HepG2 (cell line): ENCODE measurements around the gene JMJD6. TPM values are rescaled to one million over a fixed set of nuclear protein-coding genes. Genes with fewer than 3 reads are reported as not detected.

ENCODE experiments used
- AHR ChIP-seq: IDR thresholded peaks from 2 replicates; pipeline ENCODE4 v1.6.1; 2018; ENCODE audit warnings: missing genetic modification reagents, missing compliant biosample characterization
- DBP ChIP-seq: sonication (generic); formaldehyde crosslinking; IDR thresholded peaks from 2 replicates; pipeline ENCODE4 v1.4.0; 2020; ENCODE audit warnings: missing genetic modification reagents; ENCODE audit errors: not compliant biosample characterization
- HMG20B ChIP-seq: conservative IDR thresholded peaks from 2 replicates; pipeline ENCODE4 v1.6.1; 2016; ENCODE audit warnings: missing genetic modification reagents, missing compliant biosample characterization
- HOXA7 ChIP-seq: sonication (generic); formaldehyde crosslinking; IDR thresholded peaks from 2 replicates; pipeline ENCODE4 v1.8.1; 2022; ENCODE audit warnings: mild to moderate bottlenecking, missing genetic modification reagents, moderate library complexity
- JUN ChIP-seq: sonication (generic); formaldehyde crosslinking; IDR thresholded peaks from 2 replicates; pipeline ENCODE4 v1.4.0; 2020; ENCODE audit warnings: mild to moderate bottlenecking, missing genetic modification reagents
- MIER3 ChIP-seq: IDR thresholded peaks from 2 replicates; pipeline ENCODE4 v1.6.1; 2016; ENCODE audit warnings: missing compliant biosample characterization, borderline replicate concordance
- NFE2 ChIP-seq: sonication (generic); formaldehyde crosslinking; IDR thresholded peaks from 2 replicates; pipeline ENCODE4 v1.4.0; 2020; ENCODE audit warnings: missing genetic modification reagents
- NFIB ChIP-seq: sonication (generic); formaldehyde crosslinking; IDR thresholded peaks from 2 replicates; pipeline ENCODE4 v1.9.0; 2021; ENCODE audit warnings: missing genetic modification reagents, mild to moderate bottlenecking, borderline replicate concordance
- RORA ChIP-seq: sonication (generic); formaldehyde crosslinking; IDR thresholded peaks from 2 replicates; pipeline ENCODE4 v1.5.0; 2020; ENCODE audit warnings: mild to moderate bottlenecking, missing genetic modification reagents, moderate library complexity
- SP140L ChIP-seq: sonication (generic); formaldehyde crosslinking; IDR thresholded peaks from 2 replicates; pipeline ENCODE4 v1.4.0; 2020; ENCODE audit warnings: missing genetic modification reagents, borderline replicate concordance
- THYN1 ChIP-seq: sonication (generic); formaldehyde crosslinking; IDR thresholded peaks from 2 replicates; pipeline ENCODE4 v1.8.1; 2023; ENCODE audit warnings: low read depth, mild to moderate bottlenecking, moderate library complexity, missing genetic modification reagents, borderline replicate concordance
- ZFAT ChIP-seq: sonication (generic); formaldehyde crosslinking; conservative IDR thresholded peaks from 2 replicates; pipeline ENCODE4 v1.8.1; 2023; ENCODE audit warnings: missing genetic modification reagents, inconsistent platforms
- ZFP37 ChIP-seq: sonication (generic); formaldehyde crosslinking; IDR thresholded peaks from 2 replicates; pipeline ENCODE4 v1.4.0; 2020; ENCODE audit warnings: missing genetic modification reagents, borderline replicate concordance
- ZFYVE20 ChIP-seq: sonication (generic); formaldehyde crosslinking; IDR thresholded peaks from 2 replicates; pipeline ENCODE4 v1.8.0; 2023; ENCODE audit warnings: low read depth, mild to moderate bottlenecking, moderate library complexity, missing genetic modification reagents, borderline replicate concordance
- ZHX2 ChIP-seq, 2 experiments: sonication (generic) in 1 of 2; formaldehyde crosslinking in 1 of 2; IDR thresholded peaks; 2 replicates each; pipeline versions ENCODE4 v1.6.1 to v1.9.0; 2014 to 2022; ENCODE audit warnings: antibody characterized with exemption in 1 of 2, borderline replicate concordance in 1 of 2, inconsistent platforms in 1 of 2, low read depth in 1 of 2, missing genetic modification reagents in 1 of 2
- ZNF12 ChIP-seq: sonication (generic); formaldehyde crosslinking; IDR thresholded peaks from 2 replicates; pipeline ENCODE4 v1.5.0; 2020; ENCODE audit warnings: missing genetic modification reagents
- ZNF205 ChIP-seq: IDR thresholded peaks from 2 replicates; pipeline ENCODE4 v1.6.1; 2018; ENCODE audit warnings: missing biosample characterization, missing genetic modification reagents
- ZNF3 ChIP-seq: IDR thresholded peaks from 2 replicates; pipeline ENCODE4 v1.7.0; 2017; ENCODE audit warnings: inconsistent platforms
- ZNF614 ChIP-seq: IDR thresholded peaks from 2 replicates; pipeline ENCODE4 v1.6.1; 2018; ENCODE audit warnings: missing biosample characterization, missing genetic modification reagents, inconsistent platforms, borderline replicate concordance
- ZNF619 ChIP-seq: sonication (generic); formaldehyde crosslinking; IDR thresholded peaks from 2 replicates; pipeline ENCODE4 v1.4.0; 2020; ENCODE audit warnings: mild to moderate bottlenecking, missing genetic modification reagents
- ZNF740 ChIP-seq: sonication (generic); formaldehyde crosslinking; IDR thresholded peaks from 2 replicates; pipeline ENCODE4 v1.4.0; 2020; ENCODE audit warnings: missing genetic modification reagents
- ZNF891 ChIP-seq: sonication (generic); formaldehyde crosslinking; IDR thresholded peaks from 2 replicates; pipeline ENCODE4 v1.5.0; 2020; ENCODE audit warnings: mild to moderate bottlenecking, missing genetic modification reagents
- ZSCAN12 ChIP-seq: sonication (generic); formaldehyde crosslinking; IDR thresholded peaks from 2 replicates; pipeline ENCODE4 v1.9.0; 2021; ENCODE audit warnings: mild to moderate bottlenecking, missing genetic modification reagents
- polyA plus RNA-seq, 8 experiments: library from polyadenylated mRNA; depleted of rRNA in 3 of 8; stranded (reverse) in 7 of 8; unstranded in 1 of 8; fragments of >200 nt; fragmentation: Illumina TruSeq in 4 of 8; extraction: Trizol in 4 of 8; gene quantifications; 2 replicates each; pipeline versions ENCODE4 v1.2.1 to v1.2.3, GENCODE V29; 2011 to 2016; ENCODE audit warnings: low read depth in 4 of 8, missing spikeins in 1 of 8, mixed read lengths in 1 of 8; ENCODE audit not compliant: insufficient read depth in 1 of 8
- total RNA-seq, 5 experiments: library from RNA; depleted of rRNA; stranded (reverse); fragments of >200 nt; fragmentation: Illumina TruSeq; extraction: Trizol; gene quantifications; 2 replicates each; pipeline ENCODE4 v1.2.3, GENCODE V29; 2016; ENCODE audit warnings: low read depth in 1 of 5

JMJD6 gene
- total and polyA plus RNA-seq, 2 of the 13 experiments (the other 11 are each of a cell fraction or from before 2014, with no cell fraction given): 33.6 to 41.0 TPM

GRCh38 chr17:76700617-76701470, 25.6 kb downstream of the JMJD6 start (continued):
- TF ChIP-seq JUN: peak; percentile 93
- peak; percentile 73; the same call in 1 of the 2 replicates for TF ChIP-seq ZNF614 (CRISPR knock-in tag)
- no peak for TF ChIP-seq ZFYVE20 (CRISPR knock-in tag)
- TF ChIP-seq ZSCAN12 (CRISPR knock-in tag): no peak
- TF ChIP-seq RORA (CRISPR knock-in tag): no peak
- no peak for TF ChIP-seq NFIB (CRISPR knock-in tag)
- peak; percentile 37; the same call in 1 of the 2 replicates for TF ChIP-seq ZNF619
- no peak for TF ChIP-seq THYN1
- TF ChIP-seq ZNF205 (CRISPR knock-in tag): 0 out of 2 replicates have a peak, but pooled peaks have one; percentile 19
- TF ChIP-seq NFE2 (CRISPR knock-in tag): no peak
- TF ChIP-seq ZFP37: 0 out of 2 replicates have a peak, but pooled peaks have one; percentile 22
- TF ChIP-seq ZNF3: no peak
- TF ChIP-seq HMG20B: no peak
- no peak for TF ChIP-seq ZNF740 (CRISPR knock-in tag)
- peak; percentile 42 for TF ChIP-seq DBP
- TF ChIP-seq ZNF12 (CRISPR knock-in tag): no peak
- TF ChIP-seq ZNF891 (CRISPR knock-in tag): no peak; the same call in 1 of the 2 replicates
- TF ChIP-seq MIER3 (CRISPR knock-in tag): peak; percentile 60; the same call in 1 of the 2 replicates
- TF ChIP-seq AHR (CRISPR knock-in tag): no peak
- TF ChIP-seq SP140L (CRISPR knock-in tag): no peak
- TF ChIP-seq ZHX2 (IDR thresholded peaks at IDR 0.05; ENCODE audit: low read depth): peak; percentile 58; the same call in 1 of the 2 replicates
- no peak for TF ChIP-seq ZHX2 (CRISPR knock-in tag; IDR thresholded peaks at IDR 0.05; ENCODE audit: borderline replicate concordance)
- no peak for TF ChIP-seq HOXA7
- TF ChIP-seq ZFAT: no peak
